Neural progenitor cell (in vitro differentiated cells): Measurements from ENCODE around the gene RAB9B.

Experiments
- CTCF ChIP-seq: fragments of 200-600 bp; sonication (generic); IDR thresholded peaks from 2 replicates; pipeline ENCODE4 v1.5.1; 2017; ENCODE audit warnings: antibody characterized with exemption, mild to moderate bottlenecking
- EZH2phosphoT487 ChIP-seq: fragments of 200-600 bp; sonication (generic); IDR thresholded peaks from 2 replicates; pipeline ENCODE4 v1.6.1; 2017; ENCODE audit warnings: antibody characterized with exemption

- no peak for TF ChIP-seq CTCF
- no peak for TF ChIP-seq EZH2phosphoT487
Measured at GRCh38 chrX:103818842-103819619, 13.0 kb downstream of the RAB9B start.
